Amygdala (tissue), 56 donors: ENCODE data around the gene CCDC142.
"Not testable (repeated sequence)": the region's sequence is repeated elsewhere in the genome, so short reads cannot be mapped to it uniquely, and the experiment has no call there.

ENCODE experiments used
- DNase-seq, 56 donors: peaks; one replicate each; lab custom pipeline; 2025; lab: John Stamatoyannopoulos, UW

Gene CCDC142

DNA sequence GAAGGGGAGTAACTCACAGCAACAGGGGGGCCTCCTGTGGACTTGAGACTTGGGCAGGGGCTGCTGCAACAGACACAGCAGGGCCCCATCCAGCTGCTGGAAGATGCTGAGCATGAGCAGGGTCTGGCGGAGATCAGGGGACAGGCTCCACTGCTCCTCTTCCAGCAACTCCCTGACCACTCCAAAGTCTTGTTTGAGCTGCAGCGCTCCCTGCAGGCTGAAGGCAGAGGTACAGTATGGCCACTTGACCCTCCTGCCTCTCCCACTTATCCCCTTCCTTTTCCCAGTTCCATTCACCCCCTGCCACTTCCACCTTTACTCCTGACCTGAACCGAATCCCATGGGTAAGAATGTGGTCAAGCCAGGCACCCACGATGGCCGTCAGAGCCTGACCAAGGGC, 7.9 kb downstream of the CCDC142 start:
- DNase-seq = no peak

DNA sequence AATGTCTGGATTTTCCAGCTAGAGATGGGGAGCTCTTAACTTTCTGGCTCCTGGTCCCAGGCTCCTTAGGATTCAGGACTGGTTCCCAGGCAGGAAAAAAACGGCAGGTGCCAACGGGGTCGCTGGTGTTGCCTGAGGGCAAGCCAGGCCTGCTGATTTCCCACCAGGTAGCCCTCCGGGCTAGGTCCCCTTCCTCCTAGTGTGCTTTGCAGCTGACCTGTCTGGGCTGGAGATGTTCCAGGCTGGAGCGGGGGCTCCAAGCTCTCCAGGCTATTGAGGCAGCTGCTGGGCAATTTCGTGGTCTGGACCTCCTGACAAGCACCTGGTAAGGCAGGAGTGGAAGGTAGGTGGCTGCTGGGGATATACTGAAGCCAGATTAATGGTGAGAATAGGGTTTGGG, 8.3 kb downstream of the CCDC142 start:
- no peak for DNase-seq

DNA sequence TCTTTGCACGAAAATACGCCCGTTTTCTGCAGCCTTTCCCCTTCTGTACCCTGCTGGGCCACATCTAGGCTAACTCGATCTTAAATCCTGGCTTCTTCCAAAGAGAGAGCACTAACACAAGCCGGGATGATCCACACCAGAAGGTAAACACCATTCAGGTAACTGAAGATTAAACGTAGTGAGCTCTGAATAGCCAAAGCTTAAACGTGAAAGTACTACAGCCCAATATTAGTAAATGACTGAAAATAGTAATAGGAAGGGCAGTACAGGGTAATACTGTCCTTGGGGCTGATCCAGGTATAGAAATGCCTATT, 9.9 kb downstream of the CCDC142 start:
- no peak for DNase-seq

DNA sequence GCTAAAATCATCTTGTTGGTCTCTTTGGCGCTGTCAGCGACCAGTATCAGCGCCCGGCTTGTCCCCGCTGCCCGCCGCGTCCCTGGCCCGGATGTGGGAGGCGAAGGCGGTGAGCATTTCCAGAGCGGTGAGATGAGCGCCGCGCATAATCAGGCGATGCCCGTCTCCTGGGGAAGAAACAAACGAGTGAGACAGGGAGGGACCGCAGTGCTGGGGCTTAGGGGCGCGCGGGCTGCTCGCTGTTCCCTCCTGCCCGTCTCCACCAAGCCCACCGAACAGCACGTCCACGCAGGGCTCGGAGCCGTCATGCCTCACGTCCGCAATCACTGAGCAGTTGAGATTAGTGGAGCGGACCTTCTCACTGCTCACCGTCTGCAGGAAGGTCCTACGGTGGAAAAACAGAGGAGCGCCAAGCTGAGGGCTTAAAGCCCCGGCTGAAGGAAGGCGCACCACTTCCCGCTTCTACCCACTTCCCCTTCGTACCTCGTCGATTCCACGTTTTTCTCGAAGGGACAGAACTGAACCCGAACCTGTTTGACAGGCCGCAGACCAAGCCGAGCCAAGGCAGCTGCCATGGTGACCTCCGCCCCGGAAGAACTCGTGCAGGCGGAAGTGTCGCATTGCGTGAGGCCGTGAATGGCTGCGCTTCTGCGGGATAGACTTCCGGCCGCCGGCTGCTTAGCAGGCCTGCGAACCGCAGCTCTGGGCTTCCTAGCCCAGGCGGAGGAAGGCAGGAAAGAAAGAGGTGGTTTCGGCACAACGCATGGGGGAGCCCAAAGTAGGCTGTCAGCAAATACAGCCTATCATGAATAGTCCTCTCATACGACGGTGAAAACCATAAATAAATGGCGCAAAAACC, 10.5 kb downstream of the CCDC142 start, which contains the start of gene MRPL53:
TSS of gene MRPL53 (minus strand) at position 595 of the 859 bp plus-strand sequence. CDS start at position 575, 20 bp downstream.
- peak; percentile 37 to 95 (median 88) for DNase-seq

DNA sequence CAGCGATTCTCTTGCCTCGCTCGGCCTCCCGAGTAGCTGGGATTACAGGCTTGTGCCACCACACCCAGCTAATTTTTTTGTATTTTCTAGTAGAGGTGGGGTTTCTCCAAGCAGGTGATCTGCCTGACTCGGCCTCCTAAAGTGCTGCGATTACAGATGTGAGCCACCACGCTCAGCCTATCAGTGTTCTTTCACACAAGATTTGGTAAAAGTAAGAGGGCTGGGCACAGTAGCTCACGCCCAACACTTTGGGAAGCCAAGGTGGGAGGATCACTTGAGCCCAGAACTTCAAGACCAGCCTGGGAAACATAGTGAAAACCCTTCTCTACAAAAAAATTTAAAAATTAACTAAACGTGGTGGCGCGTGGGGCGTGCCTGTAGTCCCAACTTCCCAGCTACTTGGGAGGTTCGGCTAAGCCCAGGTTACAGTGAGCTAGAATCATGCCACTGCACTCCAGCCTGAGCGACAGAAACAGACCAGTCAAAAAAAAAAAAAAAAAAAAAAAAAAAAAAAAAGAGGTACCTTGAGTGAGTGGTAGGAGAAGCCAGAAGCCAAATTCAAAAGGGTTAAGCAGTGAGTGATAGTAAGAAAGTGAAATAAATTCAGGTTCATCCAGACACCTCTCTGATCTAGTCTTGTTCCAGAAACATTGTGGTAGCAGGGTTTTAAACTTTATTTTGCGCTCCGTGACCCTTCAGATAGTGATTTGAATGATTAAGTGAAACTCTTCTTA, 11.3 kb downstream of the CCDC142 start:
- no peak for DNase-seq

DNA sequence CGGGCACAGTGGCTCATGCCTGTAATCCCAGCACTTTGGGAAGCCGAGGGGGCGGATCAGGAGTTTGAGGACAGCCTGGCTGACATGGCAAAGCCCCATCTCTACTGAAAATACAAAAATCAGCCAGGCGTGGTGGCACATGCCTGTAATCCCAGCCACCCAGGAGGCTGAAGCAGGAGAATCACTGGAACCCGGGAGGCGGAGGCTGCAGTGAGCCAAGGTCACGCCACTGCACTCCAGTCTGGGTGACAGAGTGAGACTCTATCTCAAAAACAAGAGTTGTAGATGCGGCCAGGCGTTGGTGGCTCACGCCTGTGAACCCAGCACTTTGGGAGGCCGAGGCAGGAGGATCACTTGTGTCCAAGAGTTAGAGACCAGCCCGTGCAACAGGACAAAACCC, 12.1 kb downstream of the CCDC142 start:
- not testable (repeated sequence) for DNase-seq

DNA sequence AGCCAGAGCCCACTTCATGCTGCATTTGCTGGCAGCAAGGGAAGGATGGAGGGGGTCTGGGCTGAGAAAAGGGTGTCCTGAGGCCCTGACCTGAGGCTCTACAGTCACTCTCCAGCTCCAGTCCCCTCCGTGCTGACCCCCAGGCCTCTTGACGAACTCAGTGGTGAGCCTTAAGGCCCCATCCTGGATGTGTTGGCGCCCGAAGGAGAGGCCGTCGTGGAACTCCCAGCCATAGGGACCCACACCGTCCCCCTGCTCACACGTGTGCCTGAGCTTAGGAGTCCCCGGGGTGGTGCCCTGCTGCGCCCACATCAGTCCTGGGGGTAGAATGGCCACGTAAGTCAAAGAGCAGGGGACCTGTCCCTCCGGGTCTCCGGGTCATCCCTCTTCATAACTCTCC, 18.4 kb downstream of the CCDC142 start:
- DNase-seq = no peak

DNA sequence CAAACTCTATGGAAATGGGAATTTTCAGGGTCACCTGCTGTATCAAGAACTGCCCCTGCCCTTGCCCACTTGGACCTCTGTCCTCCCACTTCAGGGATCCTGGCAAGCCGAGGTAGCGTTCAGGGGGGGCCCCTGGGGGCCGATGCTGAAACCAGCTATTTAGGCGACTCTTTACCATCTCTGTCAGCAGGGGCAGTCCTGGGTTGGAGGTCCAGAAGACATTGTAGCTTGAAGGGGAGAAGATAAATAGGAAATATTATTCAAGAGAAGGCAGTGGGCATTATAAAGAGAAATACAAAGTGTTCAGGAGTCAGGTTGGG, 20.1 kb downstream of the CCDC142 start:
- DNase-seq = no peak

DNA sequence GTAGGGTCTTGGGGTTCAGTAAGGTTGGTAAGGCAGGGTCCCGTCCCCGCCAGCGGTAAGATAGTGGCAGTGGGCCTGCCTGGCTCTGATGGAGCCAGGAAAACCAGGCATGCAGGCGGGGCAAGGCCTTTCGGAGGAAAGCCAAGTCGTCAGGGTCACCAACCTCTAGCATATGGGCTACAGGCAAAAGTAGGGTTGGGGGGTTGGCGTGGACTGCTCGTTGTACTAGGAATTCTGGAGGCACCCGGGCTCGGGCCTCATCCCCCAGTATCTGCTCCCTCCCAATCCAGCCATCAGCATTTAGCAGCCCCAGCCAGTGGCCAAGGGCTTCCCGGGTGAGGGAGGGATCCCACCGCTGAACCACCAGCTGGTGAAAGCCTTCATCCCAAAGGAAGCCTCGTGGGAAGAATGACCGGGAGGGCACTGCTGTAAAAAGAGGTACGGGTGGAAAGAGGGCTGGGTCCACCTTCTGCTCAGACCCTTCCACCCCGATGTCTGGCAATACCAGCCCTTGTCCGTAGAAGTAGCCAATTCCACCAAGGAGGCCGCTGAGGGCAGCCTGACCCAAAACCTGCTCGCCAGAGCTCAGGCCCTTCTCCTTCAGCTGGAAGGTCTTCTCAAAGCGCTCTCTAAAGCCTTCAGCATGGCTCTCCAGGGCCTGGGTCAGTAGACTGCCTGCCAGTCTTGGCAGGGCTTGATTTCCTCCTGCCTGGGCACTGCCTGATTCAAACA, 20.6 kb downstream of the CCDC142 start:
- DNase-seq = no peak

DNA sequence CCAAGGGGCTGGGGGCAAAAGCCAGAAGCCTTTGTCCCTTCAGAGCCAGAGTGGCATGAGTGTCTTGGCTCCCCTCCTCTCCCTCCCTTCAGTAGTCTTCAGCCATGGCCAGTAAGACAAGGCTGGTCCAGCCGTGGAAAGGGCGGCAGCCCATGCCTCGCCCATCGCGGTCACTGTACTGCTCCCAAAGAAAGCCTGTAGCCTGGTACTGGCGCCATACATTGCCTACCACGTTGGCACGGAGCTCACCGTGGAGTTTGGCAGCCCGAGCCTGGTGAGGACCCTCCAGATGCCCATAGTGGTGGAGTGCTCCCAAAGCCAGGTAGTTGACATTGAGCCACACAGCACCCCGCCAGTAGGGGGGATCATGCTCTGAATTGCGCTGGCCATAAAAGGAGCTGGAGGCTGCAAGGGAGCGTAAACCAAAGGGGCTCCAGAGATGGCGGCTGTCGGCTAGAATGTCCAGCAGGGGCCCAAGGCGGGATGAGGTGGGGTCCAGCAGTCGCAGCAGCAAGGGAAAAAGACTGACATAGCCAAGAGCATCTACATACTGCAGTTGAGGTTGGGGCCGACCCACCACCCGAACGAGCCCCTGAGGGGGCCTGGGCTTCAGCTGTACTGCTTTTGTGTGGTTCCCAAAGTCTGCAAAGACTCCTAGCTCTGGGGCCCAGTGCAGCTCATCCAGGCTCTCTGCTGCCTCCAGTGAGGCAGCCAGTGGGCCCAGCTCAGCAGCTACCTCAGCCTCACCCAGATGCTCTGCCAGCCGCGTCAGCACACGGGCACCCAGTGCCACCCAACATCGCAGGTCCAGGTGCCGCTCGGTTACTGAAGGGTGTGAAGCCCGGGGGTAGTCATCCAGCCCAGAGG, 21.4 kb downstream of the CCDC142 start:
- no peak for DNase-seq

DNA sequence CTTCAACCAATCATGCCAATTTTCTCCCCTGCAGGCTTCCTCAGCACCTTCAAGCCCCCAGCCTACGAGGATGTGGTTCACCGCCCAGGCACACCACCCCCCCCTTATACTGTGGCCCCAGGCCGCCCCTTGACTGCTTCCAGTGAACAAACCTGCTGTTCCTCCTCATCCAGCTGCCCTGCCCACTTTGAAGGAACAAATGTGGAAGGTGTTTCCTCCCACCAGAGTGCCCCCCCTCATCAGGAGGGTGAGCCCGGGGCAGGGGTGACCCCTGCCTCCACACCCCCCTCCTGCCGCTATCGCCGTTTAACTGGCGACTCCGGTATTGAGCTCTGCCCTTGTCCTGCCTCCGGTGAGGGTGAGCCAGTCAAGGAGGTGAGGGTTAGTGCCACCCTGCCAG, 22.6 kb downstream of the CCDC142 start:
- DNase-seq = not testable (repeated sequence)

DNA sequence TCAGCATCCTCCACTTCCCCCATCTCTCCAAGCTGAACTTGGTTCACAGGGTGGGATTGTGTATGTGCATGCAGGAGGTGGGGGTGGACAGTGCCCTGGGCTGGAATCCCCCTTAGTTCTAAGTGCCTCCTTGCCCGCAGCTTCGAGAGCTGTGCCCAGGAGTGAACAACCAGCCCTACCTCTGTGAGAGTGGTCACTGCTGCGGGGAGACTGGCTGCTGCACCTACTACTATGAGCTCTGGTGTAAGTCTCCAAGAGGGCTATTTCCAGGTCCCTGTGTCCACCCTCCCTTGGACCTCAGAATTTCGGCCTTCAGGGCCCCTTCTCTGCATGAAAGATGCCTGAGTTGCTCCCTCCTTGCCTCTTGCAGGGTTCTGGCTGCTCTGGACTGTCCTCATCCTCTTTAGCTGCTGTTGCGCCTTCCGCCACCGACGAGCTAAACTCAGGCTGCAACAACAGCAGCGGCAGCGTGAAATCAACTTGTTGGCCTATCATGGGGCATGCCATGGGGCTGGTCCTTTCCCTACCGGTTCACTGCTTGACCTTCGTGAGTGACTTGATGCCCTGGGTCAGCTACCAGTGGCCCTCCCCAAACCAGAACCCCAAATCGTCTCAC, 23.2 kb downstream of the CCDC142 start:
- not testable (repeated sequence) for DNase-seq

DNA sequence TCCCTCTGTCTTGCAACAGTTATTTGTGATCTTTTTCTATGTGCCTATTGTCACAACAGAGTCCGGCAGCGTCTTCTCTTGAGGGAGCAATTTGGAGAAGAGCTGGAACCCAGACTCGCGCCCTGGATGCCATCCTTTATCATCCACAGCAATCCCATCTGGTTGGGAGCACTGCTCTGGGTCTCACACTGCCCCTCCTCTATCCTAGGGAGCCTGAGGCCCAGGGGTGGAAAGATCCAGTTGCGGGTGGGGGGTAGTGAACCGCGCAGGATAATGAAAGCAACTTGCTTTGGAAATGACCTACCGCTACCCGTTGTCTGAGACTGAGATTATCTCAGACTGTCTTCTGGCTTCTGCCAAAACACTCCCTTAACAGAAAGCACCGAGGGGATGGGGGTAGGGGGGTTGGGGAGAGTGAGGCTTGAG, 23.8 kb downstream of the CCDC142 start:
- no peak for DNase-seq

DNA sequence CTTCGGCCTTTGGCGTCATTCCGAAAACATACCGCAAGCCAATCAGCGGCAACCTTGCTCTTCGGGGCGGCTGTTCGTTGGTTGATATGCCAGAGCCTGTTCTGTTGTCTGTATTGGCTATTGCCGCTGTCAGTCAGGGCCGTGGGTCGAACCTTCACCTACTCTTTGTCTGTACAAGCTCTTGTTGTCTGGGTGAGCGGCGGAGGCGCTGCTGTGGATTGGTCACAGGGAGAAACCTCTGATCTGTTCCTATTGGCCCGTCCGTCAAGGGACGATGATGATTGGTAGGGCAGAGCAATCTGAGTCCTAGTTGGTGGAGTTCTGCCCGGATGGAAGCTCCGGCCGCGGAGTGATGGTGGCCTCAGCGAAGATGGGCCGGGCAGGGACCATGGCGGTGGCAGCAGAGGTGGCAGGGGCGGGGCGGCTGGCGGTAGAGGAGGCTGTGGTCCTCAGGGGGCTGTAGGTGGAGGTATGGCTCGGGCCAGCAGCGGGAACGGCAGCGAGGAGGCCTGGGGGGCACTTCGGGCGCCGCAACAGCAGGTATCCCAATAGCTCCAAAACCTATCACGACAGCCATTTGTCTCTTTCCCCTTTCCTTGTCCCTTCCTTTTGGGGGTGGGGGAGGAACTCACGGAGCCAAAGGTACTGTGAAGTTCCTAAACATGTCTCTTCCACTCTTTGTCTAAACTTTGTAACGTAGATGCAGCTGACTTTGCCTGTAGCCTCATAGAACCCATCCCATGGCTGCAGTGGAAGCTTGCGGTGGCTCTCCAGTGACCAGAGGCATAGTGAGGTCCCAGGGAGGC, 24.5 kb downstream of the CCDC142 start, which contains the start of gene WBP1:
TSS of gene WBP1 (plus strand) at position 307 of the 806 bp plus-strand sequence. CDS start at position 472, 165 bp downstream.
- DNase-seq = peak; percentile 65 to 100 (median 100)

DNA sequence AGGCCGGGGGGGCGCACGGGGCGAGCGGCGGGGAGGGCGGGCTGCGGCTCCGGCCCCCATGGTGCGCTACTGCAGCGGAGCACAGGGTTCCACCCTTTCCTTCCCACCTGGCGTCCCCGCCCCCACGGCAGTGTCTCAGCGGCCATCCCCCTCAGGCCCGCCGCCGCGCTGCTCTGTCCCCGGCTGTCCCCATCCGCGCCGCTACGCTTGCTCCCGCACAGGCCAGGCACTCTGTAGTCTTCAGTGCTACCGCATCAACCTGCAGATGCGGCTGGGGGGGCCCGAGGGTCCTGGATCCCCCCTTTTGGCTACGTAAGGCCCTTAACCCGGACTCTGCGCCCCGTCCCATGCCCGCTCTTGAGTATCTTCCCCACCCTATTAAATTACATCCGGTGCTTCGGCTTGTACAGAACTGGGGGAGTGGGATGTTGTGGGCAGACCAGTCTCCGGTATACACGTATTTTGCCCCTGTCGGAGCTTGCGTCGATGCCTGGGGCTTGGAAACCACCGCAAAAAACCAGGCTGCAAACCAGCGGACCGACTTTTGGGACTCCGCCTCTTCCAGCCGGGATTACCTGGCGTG, 25.2 kb downstream of the CCDC142 start:
- peak in 21 of 56 donors; percentile 46 to 81 (median 62) for DNase-seq

DNA sequence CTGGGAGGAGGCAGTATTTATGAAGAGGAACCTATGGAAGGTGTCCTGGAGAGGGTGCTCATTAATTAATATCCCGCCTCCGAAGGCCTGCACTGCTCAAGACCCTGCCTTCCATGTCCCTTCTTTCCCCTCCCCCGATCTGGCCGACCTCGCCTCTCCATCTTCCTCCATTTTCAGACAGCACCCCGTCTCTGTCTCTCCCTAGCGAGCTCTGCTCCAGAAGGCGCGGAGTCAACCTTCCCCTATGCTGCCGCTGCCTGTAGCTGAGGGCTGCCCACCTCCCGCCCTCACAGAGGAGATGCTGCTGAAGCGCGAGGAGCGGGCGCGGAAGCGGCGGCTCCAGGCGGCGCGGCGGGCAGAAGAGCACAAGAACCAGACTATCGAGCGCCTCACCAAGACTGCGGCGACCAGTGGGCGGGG, 25.7 kb downstream of the CCDC142 start:
- peak in 5 of 56 donors; percentile 43 to 63 (median 55) for DNase-seq

DNA sequence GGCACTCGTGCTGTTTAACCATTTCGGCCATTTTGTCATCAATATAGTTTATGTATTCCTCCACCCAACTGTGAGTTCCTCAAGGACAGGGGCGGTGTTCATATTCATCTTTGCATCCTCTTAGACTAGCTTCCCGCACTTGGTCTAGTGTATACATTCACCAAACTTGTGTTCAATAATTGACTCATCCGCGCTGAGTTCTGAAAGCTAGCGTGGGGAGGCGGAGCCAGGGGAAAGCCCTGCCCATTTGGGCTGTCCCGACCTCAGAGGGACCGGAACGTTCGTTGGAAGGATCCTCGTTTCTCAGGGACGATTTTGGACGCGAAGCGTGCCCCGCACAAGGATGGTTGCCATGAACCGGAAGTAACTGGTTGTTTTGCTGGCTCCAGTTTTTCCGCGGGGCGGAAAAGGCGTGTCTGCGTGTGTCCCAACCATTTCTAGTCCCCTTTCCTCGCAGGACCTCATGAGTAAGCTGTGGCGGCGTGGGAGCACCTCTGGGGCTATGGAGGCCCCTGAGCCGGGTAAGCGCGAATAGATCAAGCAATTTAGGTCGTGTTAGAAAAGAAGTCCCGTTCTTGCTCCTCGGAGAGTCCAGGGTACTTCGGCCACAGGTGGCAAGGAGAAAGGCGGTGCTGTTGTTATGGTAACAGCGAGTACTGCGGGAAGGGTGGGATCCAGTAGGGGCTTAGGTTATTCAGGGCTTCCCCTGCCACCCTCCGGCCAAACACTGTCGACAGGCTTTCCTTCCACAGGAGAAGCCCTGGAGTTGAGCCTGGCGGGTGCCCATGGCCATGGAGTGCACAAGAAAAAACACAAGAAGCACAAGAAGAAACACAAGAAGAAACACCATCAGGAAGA, 27.9 kb downstream of the CCDC142 start, which contains the start of gene INO80B:
TSS of gene INO80B (plus strand) at position 434 of the 858 bp plus-strand sequence. CDS start at position 464, 30 bp downstream.
- peak; percentile 79 to 99 (median 95) for DNase-seq
